Measurements from ENCODE around the gene ABLIM3.

The ABLIM3 gene

GRCh38 chr5:149188383-149188782 lies 47.1 kb downstream of the ABLIM3 start:
- DNase-seq (ENCODE audit: low read depth) = no peak

GRCh38 chr5:149195337-149195887 lies 54.1 kb downstream of the ABLIM3 start:
- DNase-seq (ENCODE audit: low read depth) = no peak

- no peak for DNase-seq (ENCODE audit: low read depth)
Measured at GRCh38 chr5:149195962-149196361, 54.7 kb downstream of the ABLIM3 start.

- no peak for DNase-seq (ENCODE audit: low read depth)
Measured at GRCh38 chr5:149198148-149198547, 56.9 kb downstream of the ABLIM3 start.

GRCh38 chr5:149200355-149200754 lies 59.1 kb downstream of the ABLIM3 start:
- DNase-seq (ENCODE audit: low read depth) = no peak

- no peak for DNase-seq (ENCODE audit: low read depth)
Measured at GRCh38 chr5:149201121-149201637, 59.9 kb downstream of the ABLIM3 start.

- DNase-seq (ENCODE audit: low read depth) = no peak
Measured at GRCh38 chr5:149202910-149203451, 61.7 kb downstream of the ABLIM3 start.

- DNase-seq (ENCODE audit: low read depth) = no peak
Measured at GRCh38 chr5:149203921-149204441, 62.7 kb downstream of the ABLIM3 start.

- DNase-seq (ENCODE audit: low read depth) = no peak
Measured at GRCh38 chr5:149205625-149206523, 64.6 kb downstream of the ABLIM3 start.

- DNase-seq (ENCODE audit: low read depth) = no peak
Measured at GRCh38 chr5:149206524-149207141, 65.3 kb downstream of the ABLIM3 start.

- DNase-seq (ENCODE audit: low read depth) = no peak
Measured at GRCh38 chr5:149207831-149208230, 66.5 kb downstream of the ABLIM3 start.

- no peak for DNase-seq (ENCODE audit: low read depth)
Measured at GRCh38 chr5:149210225-149210624, 68.9 kb downstream of the ABLIM3 start.

- DNase-seq (ENCODE audit: low read depth) = no peak
Measured at GRCh38 chr5:149210968-149211490, 69.7 kb downstream of the ABLIM3 start.

GRCh38 chr5:149211566-149211965 lies 70.3 kb downstream of the ABLIM3 start:
- DNase-seq (ENCODE audit: low read depth) = no peak

GRCh38 chr5:149212198-149212951 lies 71.1 kb downstream of the ABLIM3 start:
- DNase-seq (ENCODE audit: low read depth) = no peak

GRCh38 chr5:149213264-149213880 lies 72.1 kb downstream of the ABLIM3 start:
- DNase-seq (ENCODE audit: low read depth) = no peak

- DNase-seq (ENCODE audit: low read depth) = no peak
Measured at GRCh38 chr5:149215478-149216090, 74.3 kb downstream of the ABLIM3 start.

- no peak for DNase-seq (ENCODE audit: low read depth)
Measured at GRCh38 chr5:149216496-149216895, 75.2 kb downstream of the ABLIM3 start.

- no peak for DNase-seq (ENCODE audit: low read depth)
Measured at GRCh38 chr5:149217096-149217802, 76.0 kb downstream of the ABLIM3 start.

GRCh38 chr5:149217803-149218155 lies 76.5 kb downstream of the ABLIM3 start:
- no peak for DNase-seq (ENCODE audit: low read depth)

All from stimulated activated CD8-positive, alpha-beta memory T cell treated with anti-CD3 and anti-CD28 coated beads, Interleukin-15, amount 100 ng/mL, for 1 hour (primary cell).